Activated CD8-positive, alpha-beta T cell treated with anti-CD3 and anti-CD28 coated beads for 36 hours (primary cell): ENCODE results near the gene HOXA10. TPM values are rescaled to one million over a fixed set of nuclear protein-coding genes. Genes with fewer than 3 reads are reported as not detected.

Source experiments
- ATAC-seq: fragments of 200-7000 bp; cut with Tn5 transposase; one replicate; pipeline ENCODE4 v1.10.0; 2021; ENCODE audit warnings: mild to moderate bottlenecking, moderate library complexity
- CTCF ChIA-PET: fragments of 350-600 bp; sonication (Branson Sonifier 250); formaldehyde crosslinking; loops from one replicate; lab custom pipeline; 2021; ENCODE audit warnings: antibody characterized with exemption; lab: Charles Lee
- POLR2A ChIA-PET: fragments of 350-600 bp; sonication (Branson Sonifier 250); formaldehyde crosslinking; loops from one replicate; lab custom pipeline; 2021; ENCODE audit warnings: antibody characterized with exemption; lab: Charles Lee
- DNase-seq: peaks from one replicate; pipeline ENCODE4 v3.0.0-alpha.2; 2020
- H3K27ac Mint-ChIP-seq: one replicate; pipeline ENCODE4 v1.8.0; 2021; ENCODE audit warnings: mild to moderate bottlenecking, mixed read lengths
- H3K27me3 Mint-ChIP-seq: one replicate; pipeline ENCODE4 v1.8.0; 2021; ENCODE audit warnings: mixed read lengths
- H3K36me3 Mint-ChIP-seq: one replicate; pipeline ENCODE4 v1.8.0; 2021; ENCODE audit warnings: low read depth, mixed read lengths
- H3K4me1 Mint-ChIP-seq: one replicate; pipeline ENCODE4 v1.8.0; 2021; ENCODE audit warnings: low read depth, mixed read lengths
- H3K4me3 Mint-ChIP-seq: one replicate; pipeline ENCODE4 v1.8.0; 2021; ENCODE audit warnings: mild to moderate bottlenecking, moderate library complexity, mixed read lengths
- H3K9me3 Mint-ChIP-seq: one replicate; pipeline ENCODE4 v1.8.0; 2021; ENCODE audit warnings: mixed read lengths
- intact Hi-C: fragments of 100-400 bp; cut with micrococcal nuclease; formaldehyde crosslinking; loops from one replicate; pipeline ENCODE4 v1.10.0; 2022
- total RNA-seq, 2 experiments: library from RNA; stranded (reverse); gene quantifications; one replicate each; pipeline ENCODE4 v1.2.3, GENCODE V29; 2021
- TF ChIP-seq, protein P1 (sequence below): fragments of 200-600 bp; IDR thresholded peaks from one replicate; pipeline ENCODE4 v1.8.0; 2022; ENCODE audit warnings: antibody characterized with exemption, mild to moderate bottlenecking

The HOXA10 gene
- total RNA-seq, 2 experiments from 2014 or later, result not detected

DNA sequence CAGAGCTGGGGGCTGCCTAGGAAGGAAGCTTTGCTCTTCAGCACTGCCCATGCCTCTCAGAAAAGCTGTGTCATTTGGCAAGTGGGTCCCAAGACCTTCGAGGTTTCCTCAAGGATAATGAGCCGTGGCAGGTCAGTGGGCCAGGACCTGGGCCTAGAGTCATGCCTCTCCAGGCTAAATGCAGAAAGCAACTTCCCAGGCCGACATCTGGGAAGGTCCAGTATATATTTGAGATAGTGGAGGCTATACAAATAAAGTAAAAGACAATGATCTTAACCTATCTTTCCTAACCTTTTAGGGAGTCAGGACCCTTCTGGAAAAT is 2.4 kb upstream of the HOXA10 start:
- no peak for ATAC-seq
- H3K27ac Mint-ChIP-seq, result no peak overlapping the region
- no peak for DNase-seq
- intact Hi-C loops, result no loop called here
- TF ChIP-seq, protein P1, sequence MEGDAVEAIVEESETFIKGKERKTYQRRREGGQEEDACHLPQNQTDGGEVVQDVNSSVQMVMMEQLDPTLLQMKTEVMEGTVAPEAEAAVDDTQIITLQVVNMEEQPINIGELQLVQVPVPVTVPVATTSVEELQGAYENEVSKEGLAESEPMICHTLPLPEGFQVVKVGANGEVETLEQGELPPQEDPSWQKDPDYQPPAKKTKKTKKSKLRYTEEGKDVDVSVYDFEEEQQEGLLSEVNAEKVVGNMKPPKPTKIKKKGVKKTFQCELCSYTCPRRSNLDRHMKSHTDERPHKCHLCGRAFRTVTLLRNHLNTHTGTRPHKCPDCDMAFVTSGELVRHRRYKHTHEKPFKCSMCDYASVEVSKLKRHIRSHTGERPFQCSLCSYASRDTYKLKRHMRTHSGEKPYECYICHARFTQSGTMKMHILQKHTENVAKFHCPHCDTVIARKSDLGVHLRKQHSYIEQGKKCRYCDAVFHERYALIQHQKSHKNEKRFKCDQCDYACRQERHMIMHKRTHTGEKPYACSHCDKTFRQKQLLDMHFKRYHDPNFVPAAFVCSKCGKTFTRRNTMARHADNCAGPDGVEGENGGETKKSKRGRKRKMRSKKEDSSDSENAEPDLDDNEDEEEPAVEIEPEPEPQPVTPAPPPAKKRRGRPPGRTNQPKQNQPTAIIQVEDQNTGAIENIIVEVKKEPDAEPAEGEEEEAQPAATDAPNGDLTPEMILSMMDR, result no peak
- peaks cover 14% of the 10 kb centered on the region for H3K4me1 Mint-ChIP-seq
- no peaks in the 10 kb centered on the region for H3K9me3 Mint-ChIP-seq
- ChIA-PET CTCF (interaction anchor here (0.8 to 10.4 kb wide), 7 partner anchors 11 to 489 kb away, joined by 3 to 61 read pairs (median 4); partner anchors contain the start of genes HOXA7 and HOXA9), POLR2A (no interaction called here)
- H3K4me3 Mint-ChIP-seq, result no peak overlapping the region
- no peaks in the 10 kb centered on the region for H3K36me3 Mint-ChIP-seq
- H3K27me3 Mint-ChIP-seq, result peaks cover 68% of the 10 kb centered on the region

GRCh38 chr7:27175626-27176523 is 1.8 kb upstream of the HOXA10 start:
- TF ChIP-seq, protein P1, result no peak
- no peak overlapping the region for H3K27ac Mint-ChIP-seq
- ChIA-PET POLR2A (no interaction called here), CTCF (interaction anchor here (0.7 to 10.4 kb wide), 7 partner anchors 10 to 489 kb away, joined by 3 to 61 read pairs (median 5); partner anchors contain the start of genes HOXA3, HOXA7 and HOXA9)
- H3K27me3 Mint-ChIP-seq, result peaks cover 70% of the 10 kb centered on the region
- H3K4me1 Mint-ChIP-seq, result peaks cover 15% of the 10 kb centered on the region
- H3K36me3 Mint-ChIP-seq, result no peaks in the 10 kb centered on the region
- no peak for ATAC-seq
- H3K4me3 Mint-ChIP-seq, result no peak overlapping the region
- no peak for DNase-seq
- intact Hi-C loops, result no loop called here
- no peaks in the 10 kb centered on the region for H3K9me3 Mint-ChIP-seq

GRCh38 chr7:27174874-27175625 is 930 bp upstream of the HOXA10 start:
- intact Hi-C loops, result loop anchor here (5.0 kb wide), 1 partner anchor 67 kb away; the partner anchor contains the start of gene EVX1
- DNase-seq, result no peak
- POLR2A ChIA-PET, result no interaction called here

GRCh38 chr7:27173511-27173955 is 587 bp downstream of the HOXA10 start:
- ChIA-PET POLR2A (interaction anchor here (0.6 to 0.9 kb wide), 2 partner anchors 14 to 532 kb away, joined by 3 read pairs; no protein-coding TSS in a partner anchor), CTCF (interaction anchor here (0.6 to 10.4 kb wide), 6 partner anchors 11 to 24 kb away, joined by 3 to 61 read pairs (median 8); partner anchors contain the start of gene HOXA11)
- peaks cover 19% of the 10 kb centered on the region for H3K4me1 Mint-ChIP-seq
- no peak overlapping the region for H3K27ac Mint-ChIP-seq
- H3K27me3 Mint-ChIP-seq, result peaks cover 72% of the 10 kb centered on the region
- ATAC-seq (peak; percentile 68), DNase-seq (no peak)
- TF ChIP-seq, protein P1, result no peak
- H3K36me3 Mint-ChIP-seq, result no peaks in the 10 kb centered on the region
- no peak overlapping the region for H3K4me3 Mint-ChIP-seq
- intact Hi-C loops, result loop anchor here (5.0 kb wide), 1 partner anchor 69 kb away; the partner anchor contains the start of gene EVX1
- no peaks in the 10 kb centered on the region for H3K9me3 Mint-ChIP-seq

More at GRCh38 chr7:27174874-27175625, 930 bp upstream of the HOXA10 start:
- Mint-ChIP-seq H3K4me3 (peak overlapping the region; percentile 12), H3K36me3 (no peaks in the 10 kb centered on the region), H3K27ac (no peak overlapping the region), H3K4me1 (peaks cover 15% of the 10 kb centered on the region), H3K9me3 (no peaks in the 10 kb centered on the region), H3K27me3 (peaks cover 72% of the 10 kb centered on the region)
- CTCF ChIA-PET, result interaction anchor here (0.7 to 10.4 kb wide), 5 partner anchors 12 to 23 kb away, joined by 4 to 61 read pairs (median 7); partner anchors contain the start of gene HOXA3
- no peak for ATAC-seq
- TF ChIP-seq, protein P1, result no peak
